NK-92 treated with Interleukin-12 subunit alpha and Interleukin-12 subunit beta, amount 100 ng/mL, for 24 hours (cell line): Measurements from ENCODE around the gene SCARF2.
"Not testable (repeated sequence)": the region's sequence is repeated elsewhere in the genome, so short reads cannot be mapped to it uniquely, and the experiment has no call there.

Experiments used
- DNase-seq: peaks from one replicate; lab custom pipeline; 2025; lab: John Stamatoyannopoulos, UW

The SCARF2 gene

GRCh38 chr22:20437613-20438426 is at the start of gene SCARF2:
TSS of gene SCARF2 (minus strand) at chr22:20437825. CDS start at chr22:20437754, 71 bp downstream.
- no peak for DNase-seq

- DNase-seq = no peak
Measured at GRCh38 chr22:20486229-20486628, 48.6 kb upstream of the SCARF2 start.

- no peak for DNase-seq
Measured at GRCh38 chr22:20484948-20485683, 47.5 kb upstream of the SCARF2 start.

- no peak for DNase-seq
Measured at GRCh38 chr22:20483771-20484170, 46.1 kb upstream of the SCARF2 start.

GRCh38 chr22:20483143-20483506 is 45.5 kb upstream of the SCARF2 start:
- not testable (repeated sequence) for DNase-seq

GRCh38 chr22:20479612-20480196 is 42.1 kb upstream of the SCARF2 start:
- no peak for DNase-seq

- DNase-seq = not testable (repeated sequence)
Measured at GRCh38 chr22:20478059-20478458, 40.4 kb upstream of the SCARF2 start.

GRCh38 chr22:20475569-20475968 is 37.9 kb upstream of the SCARF2 start:
- DNase-seq = not testable (repeated sequence)

- DNase-seq = no peak
Measured at GRCh38 chr22:20475115-20475436, 37.5 kb upstream of the SCARF2 start.

- DNase-seq = no peak
Measured at GRCh38 chr22:20472629-20473442, 35.2 kb upstream of the SCARF2 start.

GRCh38 chr22:20471126-20471833 is 33.7 kb upstream of the SCARF2 start:
- no peak for DNase-seq

GRCh38 chr22:20470525-20470924 is 32.9 kb upstream of the SCARF2 start:
- DNase-seq = not testable (repeated sequence)

GRCh38 chr22:20469110-20469868 is 31.7 kb upstream of the SCARF2 start:
- DNase-seq = no peak

GRCh38 chr22:20466659-20467379 is 29.2 kb upstream of the SCARF2 start:
- DNase-seq = no peak

- DNase-seq = no peak
Measured at GRCh38 chr22:20465759-20466077, 28.1 kb upstream of the SCARF2 start.

GRCh38 chr22:20464912-20465758 is 27.5 kb upstream of the SCARF2 start:
- no peak for DNase-seq

- DNase-seq = no peak
Measured at GRCh38 chr22:20464096-20464614, 26.5 kb upstream of the SCARF2 start.

GRCh38 chr22:20463324-20464095 is 25.9 kb upstream of the SCARF2 start:
- no peak for DNase-seq
